Endothelial cell of umbilical vein (primary cell): ENCODE data around the gene BEX3. TPM values are rescaled to one million over a fixed set of nuclear protein-coding genes. Genes with fewer than 3 reads are reported as not detected.

Source experiments
- BruUV-seq: library from RNA; stranded (reverse); fragments of 400-500 nt; replicated peaks from 2 replicates; lab custom pipeline; 2021; lab: Mats Ljungman, UMichigan
- CTCF ChIA-PET: fragments of 300-600, 350-600 bp; sonication (Branson Sonifier 250); formaldehyde crosslinking; loops from one replicate; lab custom pipeline; 2021; ENCODE audit warnings: antibody characterized with exemption, inconsistent platforms; lab: Charles Lee
- POLR2A ChIA-PET: fragments of 300-600, 350-600 bp; sonication (Branson Sonifier 250); formaldehyde crosslinking; loops from one replicate; lab custom pipeline; 2021; ENCODE audit warnings: antibody characterized with exemption, inconsistent platforms; lab: Charles Lee
- DNase-seq: peaks from one replicate; pipeline ENCODE4 v3.0.0-alpha.2; 2011; ENCODE audit warnings: low read depth, low spot score
- FAIRE-seq: peaks from 2 replicates; lab custom pipeline; 2011; peaks lifted over from hg19 to GRCh38; lab: Jason Lieb, UNC
- H2AFZ ChIP-seq: 2 replicates; pipeline ENCODE4 v1.6.0; 2012; ENCODE audit warnings: low read depth, low read length, control low read depth, inconsistent platforms
- H3K27ac ChIP-seq: 2 replicates; pipeline ENCODE4 v1.5.1; 2011; ENCODE audit warnings: low read depth, mild to moderate bottlenecking, control low read depth, low read length, moderate library complexity; ENCODE audit not compliant: insufficient read depth
- H3K27me3 ChIP-seq, 2 experiments: 2 replicates each; pipeline versions ENCODE4 v1.6.0 to v1.6.1; 2011; ENCODE audit warnings: low read length in 2 of 2, mixed read lengths in 1 of 2; ENCODE audit not compliant: control insufficient read depth in 2 of 2, insufficient read depth in 2 of 2
- H3K36me3 ChIP-seq, 2 experiments: 2 replicates in 1 of 2; 3 replicates in 1 of 2; pipeline ENCODE4 v1.5.1; 2011; ENCODE audit warnings: low read length in 2 of 2, mild to moderate bottlenecking in 1 of 2, moderate library complexity in 1 of 2; ENCODE audit not compliant: control insufficient read depth in 2 of 2, insufficient read depth in 2 of 2; ENCODE audit errors: extremely low read depth in 1 of 2
- H3K4me1 ChIP-seq: 3 replicates; pipeline ENCODE4 v1.5.1; 2011; ENCODE audit warnings: mild to moderate bottlenecking, low read length; ENCODE audit not compliant: control insufficient read depth, insufficient read depth; ENCODE audit errors: extremely low read depth
- H3K4me2 ChIP-seq: 2 replicates; pipeline ENCODE4 v1.6.1; 2011; ENCODE audit warnings: low read length, control low read depth, mixed read lengths; ENCODE audit not compliant: insufficient read depth
- H3K4me3 ChIP-seq, 3 experiments: fragments of 200-600 bp in 1 of 3; sonication (generic), shearing (Covaris generic) in 1 of 3; replicated peaks in 1 of 3; 2 replicates each; pipeline ENCODE4 v1.5.1; 2011 to 2016; ENCODE audit warnings: control low read depth in 3 of 3, low read length in 3 of 3, mild to moderate bottlenecking in 2 of 3, inconsistent platforms in 1 of 3, low read depth in 1 of 3, moderate library complexity in 1 of 3; ENCODE audit not compliant: insufficient read depth in 1 of 3
- H3K79me2 ChIP-seq: 2 replicates; pipeline ENCODE4 v1.6.0; 2012; ENCODE audit warnings: low read length, inconsistent platforms; ENCODE audit not compliant: control insufficient read depth, insufficient read depth
- H3K9ac ChIP-seq: replicated peaks from 2 replicates; pipeline ENCODE3; 2011; ENCODE audit warnings: low read length, control low read depth; ENCODE audit not compliant: insufficient read depth; ENCODE audit errors: extremely low read depth
- H3K9me1 ChIP-seq: replicated peaks from 3 replicates; pipeline ENCODE4 v1.6.0; 2011; ENCODE audit warnings: mild to moderate bottlenecking, low read length; ENCODE audit not compliant: control insufficient read depth, insufficient read depth; ENCODE audit errors: extremely low read depth
- H3K9me3 ChIP-seq: replicated peaks from 2 replicates; pipeline ENCODE4 v1.5.1; 2012; ENCODE audit warnings: low read length, inconsistent platforms; ENCODE audit not compliant: control insufficient read depth, insufficient read depth
- H4K20me1 ChIP-seq: replicated peaks from 2 replicates; pipeline ENCODE3; 2011; ENCODE audit warnings: mild to moderate bottlenecking, low read length; ENCODE audit not compliant: control insufficient read depth, insufficient read depth; ENCODE audit errors: extremely low read depth
- EZH2 ChIP-seq: IDR thresholded peaks from 2 replicates; pipeline ENCODE4 v1.6.1; 2012; ENCODE audit warnings: borderline replicate concordance, low read depth, mild to moderate bottlenecking, moderate library complexity, low read length, inconsistent platforms; ENCODE audit not compliant: severe bottlenecking
- FOS ChIP-seq: IDR thresholded peaks from 2 replicates; pipeline ENCODE4 v1.6.1; 2011; ENCODE audit warnings: mild to moderate bottlenecking, low read length, moderate library complexity, borderline replicate concordance; ENCODE audit not compliant: insufficient read depth
- GATA2 ChIP-seq: IDR thresholded peaks from 2 replicates; pipeline ENCODE4 v1.7.0; 2011; ENCODE audit warnings: low read depth, mild to moderate bottlenecking, moderate library complexity, mixed read lengths, low read length; ENCODE audit not compliant: insufficient read length, insufficient read depth
- JUN ChIP-seq: IDR thresholded peaks from 2 replicates; pipeline ENCODE4 v1.6.1; 2011; ENCODE audit warnings: borderline replicate concordance, low read depth; ENCODE audit not compliant: insufficient read length, insufficient read depth
- MYC ChIP-seq: IDR thresholded peaks from one replicate; pipeline ENCODE4 v1.6.1; 2011; ENCODE audit warnings: mild to moderate bottlenecking, low read depth, low read length
- POLR2A ChIP-seq: IDR thresholded peaks from 2 replicates; pipeline ENCODE4 v1.6.1; 2012; ENCODE audit warnings: low read depth, mild to moderate bottlenecking, control low read depth, low read length
- POLR2AphosphoS5 ChIP-seq: IDR thresholded peaks from 2 replicates; pipeline ENCODE4 v1.6.1; 2012; ENCODE audit warnings: low read depth, mild to moderate bottlenecking, control low read depth, low read length, moderate library complexity; ENCODE audit not compliant: insufficient read depth
- dilution Hi-C: fragments of 300-500 bp; cut with MboI; formaldehyde crosslinking; loops from one replicate; pipeline ENCODE4 v1.15.0; 2019; ENCODE audit warnings: low sequenced_read_pairs; ENCODE audit not compliant: extremely low pct_ligation_motif_present
- intact Hi-C: fragments of 100-400 bp; cut with micrococcal nuclease; formaldehyde crosslinking; loops from one replicate; pipeline ENCODE4 v1.10.0; 2022
- polyA plus RNA-seq, 4 experiments: library from polyadenylated mRNA; depleted of rRNA in 3 of 4; stranded (reverse) in 3 of 4; unstranded in 1 of 4; fragments of >200 nt; gene quantifications; 2 replicates each; pipeline versions ENCODE4 v1.2.1 to v1.2.3, GENCODE V29; 2011 to 2012; ENCODE audit warnings: missing spikeins in 1 of 4
- total RNA-seq: library from RNA; stranded (reverse); gene quantifications from 2 replicates; pipeline ENCODE4 v1.2.3, GENCODE V29; 2021
- TF ChIP-seq, protein P1 (sequence below): IDR thresholded peaks from 2 replicates; pipeline ENCODE4 v1.6.1; 2011; ENCODE audit not compliant: insufficient read depth, insufficient read length
- TF ChIP-seq, protein P2 (sequence below), 2 donors: IDR thresholded peaks; 1 replicate in 1 of 2; 2 replicates in 1 of 2; pipeline ENCODE4 v1.5.1; 2011; ENCODE audit warnings: low read length in 2 of 2, mild to moderate bottlenecking in 2 of 2, moderate library complexity in 2 of 2, control low read depth in 1 of 2, inconsistent platforms in 1 of 2, low read depth in 1 of 2; ENCODE audit not compliant: insufficient read depth in 1 of 2; ENCODE audit errors: extremely low read depth in 1 of 2

BEX3 gene
- total and polyA plus RNA-seq, 2 donors (not counting 3 experiments of a cell fraction or from before 2014, with no cell fraction given): 227 to 332 TPM

- H3K36me3 ChIP-seq: no peaks in the 10 kb centered on the region
- TF ChIP-seq, protein P1, sequence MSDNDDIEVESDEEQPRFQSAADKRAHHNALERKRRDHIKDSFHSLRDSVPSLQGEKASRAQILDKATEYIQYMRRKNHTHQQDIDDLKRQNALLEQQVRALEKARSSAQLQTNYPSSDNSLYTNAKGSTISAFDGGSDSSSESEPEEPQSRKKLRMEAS: no peak
- no peak for TF ChIP-seq GATA2
- TF ChIP-seq POLR2AphosphoS5: no peak
- no peak for TF ChIP-seq EZH2
- no peak for TF ChIP-seq JUN
- no peak for TF ChIP-seq MYC
- TF ChIP-seq POLR2A: no peak
- TF ChIP-seq, protein P2, sequence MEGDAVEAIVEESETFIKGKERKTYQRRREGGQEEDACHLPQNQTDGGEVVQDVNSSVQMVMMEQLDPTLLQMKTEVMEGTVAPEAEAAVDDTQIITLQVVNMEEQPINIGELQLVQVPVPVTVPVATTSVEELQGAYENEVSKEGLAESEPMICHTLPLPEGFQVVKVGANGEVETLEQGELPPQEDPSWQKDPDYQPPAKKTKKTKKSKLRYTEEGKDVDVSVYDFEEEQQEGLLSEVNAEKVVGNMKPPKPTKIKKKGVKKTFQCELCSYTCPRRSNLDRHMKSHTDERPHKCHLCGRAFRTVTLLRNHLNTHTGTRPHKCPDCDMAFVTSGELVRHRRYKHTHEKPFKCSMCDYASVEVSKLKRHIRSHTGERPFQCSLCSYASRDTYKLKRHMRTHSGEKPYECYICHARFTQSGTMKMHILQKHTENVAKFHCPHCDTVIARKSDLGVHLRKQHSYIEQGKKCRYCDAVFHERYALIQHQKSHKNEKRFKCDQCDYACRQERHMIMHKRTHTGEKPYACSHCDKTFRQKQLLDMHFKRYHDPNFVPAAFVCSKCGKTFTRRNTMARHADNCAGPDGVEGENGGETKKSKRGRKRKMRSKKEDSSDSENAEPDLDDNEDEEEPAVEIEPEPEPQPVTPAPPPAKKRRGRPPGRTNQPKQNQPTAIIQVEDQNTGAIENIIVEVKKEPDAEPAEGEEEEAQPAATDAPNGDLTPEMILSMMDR (IDR thresholded peaks at IDR 0.05; ENCODE audit: extremely low read depth in 1 of 2, insufficient read depth in 1 of 2, low read depth in 1 of 2, low read length in 2 of 2): no peak
- no peak for TF ChIP-seq FOS
- H3K9me1 ChIP-seq: no peaks in the 10 kb centered on the region
- peak within 1 kb of the TSS; percentile 76 for H3K4me2 ChIP-seq
- peak within 1 kb of the TSS; percentile 21 for H3K9ac ChIP-seq
- ChIA-PET POLR2A (no interaction called here), CTCF (no interaction called here)
- dilution Hi-C loops (no loop called here), intact Hi-C loops (no loop called here)
- DNase-seq (no peak), FAIRE-seq (peak; percentile 18)
- no peaks in the 10 kb centered on the region for H3K79me2 ChIP-seq
- H3K9me3 ChIP-seq: no peaks in the 10 kb centered on the region
- H4K20me1 ChIP-seq: no peaks in the 10 kb centered on the region
- BruUV-seq: no TSS peak
- H2AFZ ChIP-seq: peak within 1 kb of the TSS; percentile 95
- H3K4me1 ChIP-seq: peaks cover 11% of the 10 kb centered on the region
- no peak within 1 kb of the TSS for H3K27ac ChIP-seq
- no peaks in the 10 kb centered on the region for H3K27me3 ChIP-seq
- peak within 1 kb of the TSS in 2 of 3 experiments; percentile 18 to 46 for H3K4me3 ChIP-seq
Observed at GRCh38 chrX:103329991-103330390, 46.3 kb upstream of the BEX3 start, which contains the start of gene TCEAL7. Gene TCEAL7, plus strand, starts transcription at chrX:103330239. Its CDS starts 1,165 bp downstream, at chrX:103331404.
